Measurements from ENCODE around the gene CABCOCO1.

GRCh38 chr10:61750943-61751471 is 88.3 kb downstream of the CABCOCO1 start:
- TF ChIP-seq POLR2AphosphoS5 (IDR thresholded peaks at IDR 0.05) (no peak), EP300 (IDR thresholded peaks at IDR 0.05) (no peak), POLR2A (IDR thresholded peaks at IDR 0.05) (no peak), CTCF (IDR thresholded peaks at IDR 0.05) (peak in 3 of 4 experiments; percentile 36 to 48 (median 38))

Data from sigmoid colon (tissue), 4 donors.